Small intestine (tissue), 16 donors: ENCODE data around the gene MMP24OS. TPM values are rescaled to one million over a fixed set of nuclear protein-coding genes. Genes with fewer than 3 reads are reported as not detected.

ENCODE experiments used
- DNase-seq, 2 donors: peaks; one replicate each; pipeline versions ENCODE4 v3.0.0 to v3.0.0-alpha.2; 2013
- FAIRE-seq: peaks from 2 replicates; lab custom pipeline; 2012; peaks lifted over from hg19 to GRCh38; lab: Jason Lieb, UNC
- H3K27ac ChIP-seq, 3 donors: one replicate each; pipeline ENCODE4 v1.5.1; 2013; ENCODE audit warnings: low read length in 2 of 3, mild to moderate bottlenecking in 2 of 3, control low read depth in 1 of 3, inconsistent platforms in 1 of 3, low read depth in 1 of 3, moderate library complexity in 1 of 3
- H3K27me3 ChIP-seq, 3 donors: one replicate each; pipeline ENCODE4 v1.6.1; 2013; ENCODE audit warnings: low read length in 3 of 3, inconsistent platforms in 1 of 3; ENCODE audit not compliant: control insufficient read depth in 3 of 3, insufficient read depth in 3 of 3
- H3K36me3 ChIP-seq, 3 donors: one replicate each; pipeline ENCODE4 v1.6.1; 2013; ENCODE audit warnings: low read length in 3 of 3, inconsistent platforms in 1 of 3, low read depth in 1 of 3, mild to moderate bottlenecking in 1 of 3, moderate library complexity in 1 of 3; ENCODE audit not compliant: control insufficient read depth in 3 of 3, insufficient read depth in 2 of 3
- H3K4me1 ChIP-seq, 3 donors: one replicate each; pipeline ENCODE4 v1.6.1; 2013; ENCODE audit warnings: low read length in 2 of 3, inconsistent platforms in 1 of 3, low read depth in 1 of 3, mild to moderate bottlenecking in 1 of 3, moderate library complexity in 1 of 3; ENCODE audit not compliant: control insufficient read depth in 3 of 3, insufficient read depth in 2 of 3
- H3K4me3 ChIP-seq, 3 donors: one replicate each; pipeline ENCODE4 v1.5.1; 2013; ENCODE audit warnings: low read length in 3 of 3, control low read depth in 1 of 3, inconsistent platforms in 1 of 3, low read depth in 1 of 3, mild to moderate bottlenecking in 1 of 3, moderate library complexity in 1 of 3
- H3K9me3 ChIP-seq, 2 donors: one replicate each; pipeline ENCODE4 v1.6.1; 2013; ENCODE audit warnings: low read depth in 1 of 2, low read length in 1 of 2; ENCODE audit not compliant: control insufficient read depth in 2 of 2, insufficient read depth in 1 of 2
- WGBS, 3 donors: extraction: QIAGEN DNeasy Blood & Tissue Kit; methylation state at CpG; one replicate each; pipeline ENCODE4 v1.1.7; 2013; 5-methylcytosine and 5-hydroxymethylcytosine counted together
- long read RNA-seq, 10 donors: transcript quantifications; one replicate each; lab custom pipeline, GENCODE V29; 2026
- polyA plus RNA-seq, 4 donors: library from polyadenylated mRNA; stranded (reverse) in 3 of 4; unstranded in 1 of 4; fragments of 200-250 nt in 3 of 4; fragments of 120-200 nt in 1 of 4; gene quantifications; one replicate each; pipeline versions ENCODE4 v1.2.1 to v1.2.3, GENCODE V29; 2013
- donor health status: healthy with polysubstance abuse.
- donor health status: control.
- donor health status: control.
- donor health status: Bipolar disorder and iron deficiency.
- donor health status: healthy.

Gene MMP24OS
- polyA plus RNA-seq: 10 to 100 TPM; 28.4 to 88.8 (median 56.3) TPM
- long read RNA-seq, donor 1, transcript MMP24OS-209 (2 exons, 712 nt): minor isoform, 9 of 70 reads
- long read RNA-seq, donor 1, transcript MMP24OS-201 (2 exons, 867 nt): major isoform, 52 of 70 reads
- long read RNA-seq, donor 1, partial matches to known transcripts: 0 of 70 reads
- long read RNA-seq, donor 1, other reads (novel, unspliced or antisense): 6 of 70 reads
- long read RNA-seq, donor 2, transcript MMP24OS-201 (2 exons, 867 nt): major isoform, 5 of 7 reads
- long read RNA-seq, donor 2, partial matches to known transcripts: 0 of 7 reads
- long read RNA-seq, donor 2, other reads (novel, unspliced or antisense): 0 of 7 reads
- long read RNA-seq, donor 3, transcript MMP24OS-211 (1 exons, 1,542 nt): major isoform, 11 of 27 reads
- long read RNA-seq, donor 3, transcript MMP24OS-201 (2 exons, 867 nt): major isoform, 11 of 27 reads
- long read RNA-seq, donor 3, partial matches to known transcripts: 0 of 27 reads
- long read RNA-seq, donor 3, other reads (novel, unspliced or antisense): 0 of 27 reads
- long read RNA-seq, donor 4, partial matches to known transcripts: 0 of 1 reads
- long read RNA-seq, donor 4, other reads (novel, unspliced or antisense): 0 of 1 reads
- long read RNA-seq, donor 5, partial matches to known transcripts: 0 of 8 reads
- long read RNA-seq, donor 5, other reads (novel, unspliced or antisense): 0 of 8 reads
- long read RNA-seq, donor 6, transcript MMP24OS-201 (2 exons, 867 nt): major isoform, 14 of 17 reads
- long read RNA-seq, donor 6, partial matches to known transcripts: 0 of 17 reads
- long read RNA-seq, donor 6, other reads (novel, unspliced or antisense): 0 of 17 reads
- long read RNA-seq, donor 7, transcript MMP24OS-209 (2 exons, 712 nt): minor isoform, 8 of 31 reads
- long read RNA-seq, donor 7, transcript MMP24OS-201 (2 exons, 867 nt): major isoform, 20 of 31 reads
- long read RNA-seq, donor 7, partial matches to known transcripts: 0 of 31 reads
- long read RNA-seq, donor 7, other reads (novel, unspliced or antisense): 0 of 31 reads
- long read RNA-seq, donor 8, partial matches to known transcripts: 0 of 3 reads
- long read RNA-seq, donor 8, other reads (novel, unspliced or antisense): 0 of 3 reads
- long read RNA-seq, donor 9, partial matches to known transcripts: 0 of 4 reads
- long read RNA-seq, donor 9, other reads (novel, unspliced or antisense): 0 of 4 reads
- long read RNA-seq, donor 10, transcript MMP24OS-201 (2 exons, 867 nt): major isoform, 20 of 35 reads
- long read RNA-seq, donor 10, transcript MMP24OS-211 (1 exons, 1,542 nt): minor isoform, 5 of 35 reads
- long read RNA-seq, donor 10, transcript MMP24OS-209 (2 exons, 712 nt): minor isoform, 8 of 35 reads
- long read RNA-seq, donor 10, partial matches to known transcripts: 0 of 35 reads
- long read RNA-seq, donor 10, other reads (novel, unspliced or antisense): 0 of 35 reads

- Histone ChIP-seq H3K27me3 (no peaks in the 10 kb centered on the region), H3K27ac (peak within 1 kb of the TSS; percentile 94 to 96 (median 96)), H3K4me1 (peaks cover 0 to 10% (median 0%) of the 10 kb centered on the region in 3 donors), H3K9me3 (no peaks in the 10 kb centered on the region), H3K36me3 (peaks cover 9 to 88% (median 15%) of the 10 kb centered on the region in 3 donors), H3K4me3 (peak within 1 kb of the TSS; percentile 39 to 73 (median 72))
- WGBS, 3 donors: 0 to 1% (median 1%) methylated on average over 59 to 76 of the region's 76 CpGs
- FAIRE-seq (no peak), DNase-seq (peak; percentile 95 to 96)
These were observed at the start of gene MMP24OS for GRCh38 chr20:35277531-35278395. Gene MMP24OS, minus strand, starts transcription at chr20:35278122. Its CDS starts 193 bp downstream, at chr20:35277929.

- Histone ChIP-seq H3K27me3 (no peaks in the 10 kb centered on the region), H3K36me3 (peaks cover 0 to 4% (median 0%) of the 10 kb centered on the region in 3 donors), H3K4me3 (no peak overlapping the region), H3K9me3 (no peaks in the 10 kb centered on the region), H3K27ac (peak overlapping the region; percentile 75 to 88 (median 88)), H3K4me1 (peaks cover 4 to 46% (median 6%) of the 10 kb centered on the region in 3 donors)
- FAIRE-seq (no peak), DNase-seq (peak; percentile 95 to 99)
- WGBS, 3 donors: 36 to 82% (median 61%) methylated on average over 4 of the region's 4 CpGs
These were observed 49.4 kb upstream of the MMP24OS start for GRCh38 chr20:35327074-35327976.

GRCh38 chr20:35326740-35327073 is 48.8 kb upstream of the MMP24OS start:
- Histone ChIP-seq H3K9me3 (no peaks in the 10 kb centered on the region), H3K4me1 (peaks cover 4 to 46% (median 6%) of the 10 kb centered on the region in 3 donors), H3K4me3 (no peak overlapping the region), H3K27me3 (no peaks in the 10 kb centered on the region), H3K27ac (peak overlapping the region; percentile 69 to 88 (median 75)), H3K36me3 (peaks cover 0 to 4% (median 0%) of the 10 kb centered on the region in 3 donors)
- 40 to 81% (median 63%) methylated on average over 3 of the region's 3 CpGs for WGBS, 3 donors
- DNase-seq (no peak), FAIRE-seq (no peak)

GRCh38 chr20:35326021-35326739 is 48.3 kb upstream of the MMP24OS start:
- Histone ChIP-seq H3K4me1 (peaks cover 4 to 46% (median 6%) of the 10 kb centered on the region in 3 donors), H3K9me3 (no peaks in the 10 kb centered on the region), H3K27ac (peak overlapping the region; percentile 69 to 88 (median 75)), H3K27me3 (no peaks in the 10 kb centered on the region), H3K4me3 (no peak overlapping the region), H3K36me3 (peaks cover 0 to 4% (median 0%) of the 10 kb centered on the region in 3 donors)
- DNase-seq (peak in 1 of 2 donors; percentile 65), FAIRE-seq (no peak)
- 74 to 79% (median 78%) methylated on average over 11 of the region's 11 CpGs for whole genome bisulfite sequencing, 3 donors

- peaks cover 0 to 4% (median 0%) of the 10 kb centered on the region in 3 donors for H3K36me3 ChIP-seq
These were observed 47.5 kb upstream of the MMP24OS start for GRCh38 chr20:35325401-35325800.

GRCh38 chr20:35320396-35321126 is 42.6 kb upstream of the MMP24OS start:
- no peaks in the 10 kb centered on the region for H3K27me3 ChIP-seq
- H3K4me1 ChIP-seq: peaks cover 3 to 45% (median 3%) of the 10 kb centered on the region in 3 donors
- no peaks in the 10 kb centered on the region for H3K9me3 ChIP-seq
- DNase-seq (peak in 1 of 2 donors; percentile 74), FAIRE-seq (no peak)
- H3K36me3 ChIP-seq: peaks cover 0 to 4% (median 0%) of the 10 kb centered on the region in 3 donors
- H3K4me3 ChIP-seq: no peak overlapping the region
- 94 to 97% (median 96%) methylated on average over 3 of the region's 3 CpGs for WGBS, 3 donors
- peak overlapping the region in 2 of 3 donors; percentile 35 to 86 for H3K27ac ChIP-seq

More at GRCh38 chr20:35325401-35325800, 47.5 kb upstream of the MMP24OS start:
- H3K4me3 ChIP-seq: no peak overlapping the region
- no peaks in the 10 kb centered on the region for H3K27me3 ChIP-seq
- peak overlapping the region in 2 of 3 donors; percentile 69 to 88 for H3K27ac ChIP-seq
- DNase-seq: peak; percentile 68 to 80
- 26 to 68% (median 50%) methylated on average over 6 of the region's 6 CpGs for WGBS, 3 donors
- H3K9me3 ChIP-seq: no peaks in the 10 kb centered on the region
- no peak for FAIRE-seq
- H3K4me1 ChIP-seq: peaks cover 4 to 51% (median 6%) of the 10 kb centered on the region in 3 donors
